ENCODE results near the gene PDZD11.
"Not testable (repeated sequence)": the region's sequence is repeated elsewhere in the genome, so short reads cannot be mapped to it uniquely, and the experiment has no call there.

The PDZD11 gene

GRCh38 chrX:70253377-70254062, 36.2 kb downstream of the PDZD11 start:
- in situ Hi-C loops (cut with HindIII; ENCODE audit: low pct_unique_long_range_greater_than_20kb, low sequenced_read_pairs) = no loop called here
- DNase-seq (ENCODE audit: low read depth in 1 of 2, low spot score in 1 of 2) = no peak
- no peak for TF ChIP-seq JUND (IDR thresholded peaks at IDR 0.05; ENCODE audit: low read depth)

GRCh38 chrX:70252491-70252890, 37.2 kb downstream of the PDZD11 start:
- TF ChIP-seq JUND (IDR thresholded peaks at IDR 0.05; ENCODE audit: low read depth) = no peak
- in situ Hi-C loops (cut with HindIII; ENCODE audit: low pct_unique_long_range_greater_than_20kb, low sequenced_read_pairs) = no loop called here

GRCh38 chrX:70247252-70247651, 42.5 kb downstream of the PDZD11 start:
- in situ Hi-C loops (cut with HindIII; ENCODE audit: low pct_unique_long_range_greater_than_20kb, low sequenced_read_pairs) = no loop called here
- no peak for TF ChIP-seq JUND (IDR thresholded peaks at IDR 0.05; ENCODE audit: low read depth)
- no peak for DNase-seq (ENCODE audit: low read depth in 1 of 2, low spot score in 1 of 2)

More at GRCh38 chrX:70252491-70252890, 37.2 kb downstream of the PDZD11 start:
- DNase-seq (ENCODE audit: low read depth in 1 of 2, low spot score in 1 of 2) = no peak

DNA sequence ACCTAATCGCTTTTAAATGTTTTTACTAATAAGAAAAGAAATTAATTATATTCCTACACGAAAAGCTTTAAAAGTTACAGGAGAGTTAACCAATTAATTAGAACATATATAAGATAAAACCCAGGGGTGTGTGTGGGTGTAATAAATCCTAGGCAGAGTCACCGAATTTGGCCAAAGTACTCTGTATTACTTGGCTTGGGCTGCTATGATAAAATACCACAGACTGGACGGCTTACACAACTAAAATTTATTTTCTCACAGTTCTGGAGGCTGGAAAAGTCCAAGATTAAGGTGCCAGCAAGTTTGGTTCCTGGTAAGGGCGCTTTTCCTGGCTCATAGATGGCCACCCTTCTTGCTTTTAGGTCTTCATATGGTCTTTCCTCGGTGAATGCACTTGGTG, 44.8 kb downstream of the PDZD11 start:
- TF ChIP-seq JUND (IDR thresholded peaks at IDR 0.05; ENCODE audit: low read depth) = no peak
- no peak for DNase-seq (ENCODE audit: low read depth in 1 of 2, low spot score in 1 of 2)
- in situ Hi-C loops (cut with HindIII; ENCODE audit: low pct_unique_long_range_greater_than_20kb, low sequenced_read_pairs) = no loop called here

- in situ Hi-C loops (cut with HindIII; ENCODE audit: low pct_unique_long_range_greater_than_20kb, low sequenced_read_pairs); DNase-seq (ENCODE audit: low read depth in 1 of 2, low spot score in 1 of 2): not testable (repeated sequence)
Measured at GRCh38 chrX:70243601-70244000, 46.1 kb downstream of the PDZD11 start.

- no peak for TF ChIP-seq JUND (IDR thresholded peaks at IDR 0.05; ENCODE audit: low read depth)
- in situ Hi-C loops (cut with HindIII; ENCODE audit: low pct_unique_long_range_greater_than_20kb, low sequenced_read_pairs) = no loop called here
Measured at GRCh38 chrX:70241501-70241900, 48.2 kb downstream of the PDZD11 start.

GRCh38 chrX:70240751-70241150, 49.0 kb downstream of the PDZD11 start:
- in situ Hi-C loops (cut with HindIII; ENCODE audit: low pct_unique_long_range_greater_than_20kb, low sequenced_read_pairs) = no loop called here
- no peak for DNase-seq (ENCODE audit: low read depth in 1 of 2, low spot score in 1 of 2)
- TF ChIP-seq JUND (IDR thresholded peaks at IDR 0.05; ENCODE audit: low read depth) = no peak

More at GRCh38 chrX:70241501-70241900, 48.2 kb downstream of the PDZD11 start:
- no peak for DNase-seq (ENCODE audit: low read depth in 1 of 2, low spot score in 1 of 2)

Measured in T47D (cell line).